Skin of body (tissue), 2 donors: ENCODE measurements around the gene PPP1R14D. TPM values are rescaled to one million over a fixed set of nuclear protein-coding genes. Genes with fewer than 3 reads are reported as not detected.

Experiments used
- DNase-seq: peaks from one replicate; lab custom pipeline; 2025; lab: John Stamatoyannopoulos, UW
- total RNA-seq: library from RNA; depleted of rRNA; stranded (reverse); fragments of >200 nt; gene quantifications from one replicate; pipeline ENCODE4 v1.2.3, GENCODE V29; 2014

PPP1R14D gene
- total RNA-seq, 1 donor from 2014 or later, result not detected

DNA sequence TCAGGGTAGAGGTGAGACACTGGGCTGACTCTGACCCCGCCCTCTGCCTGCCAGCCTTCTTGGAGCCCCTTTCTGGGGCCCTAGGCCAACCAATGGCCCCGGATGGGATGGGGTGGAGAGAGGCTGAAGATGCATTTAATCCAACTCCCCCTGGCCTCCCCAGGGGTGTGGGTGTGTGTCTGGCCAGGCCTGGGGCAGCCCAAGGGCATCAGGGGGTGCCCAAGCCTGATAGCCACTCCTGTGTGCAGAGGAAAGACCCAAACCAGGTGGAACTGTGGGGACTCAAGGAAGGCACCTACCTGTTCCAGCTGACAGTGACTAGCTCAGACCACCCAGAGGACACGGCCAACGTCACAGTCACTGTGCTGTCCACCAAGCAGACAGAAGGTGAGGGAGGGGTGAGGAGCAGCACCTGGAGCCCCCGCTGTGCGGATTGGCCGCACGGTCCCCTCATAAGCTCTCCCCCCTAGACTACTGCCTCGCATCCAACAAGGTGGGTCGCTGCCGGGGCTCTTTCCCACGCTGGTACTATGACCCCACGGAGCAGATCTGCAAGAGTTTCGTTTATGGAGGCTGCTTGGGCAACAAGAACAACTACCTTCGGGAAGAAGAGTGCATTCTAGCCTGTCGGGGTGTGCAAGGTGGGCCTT lies 24.9 kb upstream of the PPP1R14D start:
- DNase-seq, result no peak

DNA sequence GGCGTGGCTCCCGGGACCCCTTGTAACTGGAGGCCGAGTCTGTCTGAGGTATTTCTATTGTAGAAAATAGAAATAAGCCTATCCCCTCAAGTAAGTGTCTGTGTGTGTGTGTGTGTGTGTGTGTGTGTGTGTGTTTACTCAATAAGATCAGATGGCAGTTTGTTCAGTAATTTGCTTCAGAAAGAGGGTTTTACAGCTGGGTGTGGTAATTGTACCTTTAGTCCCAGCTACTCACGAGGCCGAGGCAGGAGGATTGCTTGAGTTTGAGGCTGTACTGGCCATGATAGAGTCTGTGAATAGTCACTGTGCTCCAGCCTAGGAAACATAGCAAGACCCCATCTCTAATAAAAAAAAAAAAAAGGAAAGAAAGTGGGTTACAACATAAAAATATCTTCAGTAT lies 24.0 kb upstream of the PPP1R14D start:
- no peak for DNase-seq

DNA sequence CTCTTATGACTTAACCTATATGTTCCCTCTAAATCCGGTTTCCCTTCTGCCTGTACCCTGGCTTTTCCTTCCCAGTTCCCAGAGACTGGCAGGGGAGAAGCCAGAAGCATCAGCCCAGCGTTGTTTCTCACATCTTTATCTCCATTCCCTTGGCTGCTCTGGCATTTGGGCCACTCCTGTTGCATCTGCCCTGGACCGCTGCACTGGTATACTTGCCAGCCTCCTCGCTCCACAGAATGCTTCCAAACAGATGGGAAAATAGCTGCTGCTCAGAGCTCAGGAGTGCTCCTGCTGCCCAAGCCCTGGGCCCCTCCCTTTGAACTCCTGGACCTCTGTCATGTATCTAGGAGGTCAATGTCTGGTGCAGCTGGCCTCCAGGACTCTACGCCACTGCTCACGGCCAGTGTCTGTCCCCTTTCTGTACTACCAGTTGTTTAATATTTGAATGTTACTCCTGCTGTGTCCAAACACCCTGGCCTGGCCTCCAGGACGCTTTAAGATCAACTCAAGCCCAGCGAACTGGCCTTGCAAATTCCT lies 22.1 kb upstream of the PPP1R14D start:
- DNase-seq, result no peak

GRCh38 chr15:40847223-40847961 lies 18.9 kb upstream of the PPP1R14D start:
- DNase-seq, result no peak

GRCh38 chr15:40846841-40847222 lies 18.3 kb upstream of the PPP1R14D start:
- no peak for DNase-seq

DNA sequence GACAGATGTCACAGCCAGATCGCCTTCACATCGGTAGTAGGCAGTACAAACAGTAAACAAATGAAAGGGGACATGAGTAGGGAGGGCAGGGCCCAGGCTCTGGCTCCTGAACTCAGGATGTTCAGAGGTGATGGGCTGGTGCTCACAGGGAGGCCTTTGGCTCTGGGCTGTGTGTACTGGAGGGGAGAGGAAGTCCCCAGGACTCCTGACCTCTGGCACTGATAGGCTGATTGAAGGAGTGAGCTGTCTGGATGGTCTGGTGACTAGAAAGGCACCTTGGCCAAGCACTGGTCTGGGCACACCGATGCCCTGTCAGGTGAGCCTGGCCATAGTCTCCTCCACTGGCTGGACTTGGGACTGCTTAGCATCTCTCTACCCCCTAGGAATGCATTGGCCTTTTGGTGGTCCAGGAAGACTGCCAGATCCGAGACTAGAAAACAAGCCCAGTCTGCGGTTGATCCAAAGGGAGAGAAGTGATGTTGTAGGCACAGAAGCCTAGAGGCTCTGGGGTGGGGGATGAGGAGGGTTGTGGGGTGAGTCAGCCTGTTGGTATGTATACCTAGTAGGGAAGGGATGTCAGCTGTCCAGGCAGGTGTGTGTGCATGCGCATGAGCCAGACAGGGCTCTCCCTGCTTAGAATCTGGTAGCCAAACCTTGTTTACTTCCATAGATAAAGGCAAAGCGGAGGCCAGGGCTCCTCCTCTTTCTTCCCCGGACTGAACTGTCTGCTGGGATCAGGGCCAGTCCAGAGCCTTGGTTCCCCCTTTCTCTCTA lies 17.2 kb upstream of the PPP1R14D start:
- no peak for DNase-seq

- DNase-seq, result no peak
Measured at GRCh38 chr15:40845036-40845435, 16.5 kb upstream of the PPP1R14D start.

DNA sequence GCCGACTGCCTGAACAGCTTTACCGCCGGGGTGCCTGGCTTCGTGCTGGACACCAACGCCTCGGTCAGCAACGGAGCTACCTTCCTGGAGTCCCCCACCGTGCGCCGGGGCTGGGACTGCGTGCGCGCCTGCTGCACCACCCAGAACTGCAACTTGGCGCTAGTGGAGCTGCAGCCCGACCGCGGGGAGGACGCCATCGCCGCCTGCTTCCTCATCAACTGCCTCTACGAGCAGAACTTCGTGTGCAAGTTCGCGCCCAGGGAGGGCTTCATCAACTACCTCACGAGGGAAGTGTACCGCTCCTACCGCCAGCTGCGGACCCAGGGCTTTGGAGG lies 16.2 kb upstream of the PPP1R14D start:
- DNase-seq, result no peak

DNA sequence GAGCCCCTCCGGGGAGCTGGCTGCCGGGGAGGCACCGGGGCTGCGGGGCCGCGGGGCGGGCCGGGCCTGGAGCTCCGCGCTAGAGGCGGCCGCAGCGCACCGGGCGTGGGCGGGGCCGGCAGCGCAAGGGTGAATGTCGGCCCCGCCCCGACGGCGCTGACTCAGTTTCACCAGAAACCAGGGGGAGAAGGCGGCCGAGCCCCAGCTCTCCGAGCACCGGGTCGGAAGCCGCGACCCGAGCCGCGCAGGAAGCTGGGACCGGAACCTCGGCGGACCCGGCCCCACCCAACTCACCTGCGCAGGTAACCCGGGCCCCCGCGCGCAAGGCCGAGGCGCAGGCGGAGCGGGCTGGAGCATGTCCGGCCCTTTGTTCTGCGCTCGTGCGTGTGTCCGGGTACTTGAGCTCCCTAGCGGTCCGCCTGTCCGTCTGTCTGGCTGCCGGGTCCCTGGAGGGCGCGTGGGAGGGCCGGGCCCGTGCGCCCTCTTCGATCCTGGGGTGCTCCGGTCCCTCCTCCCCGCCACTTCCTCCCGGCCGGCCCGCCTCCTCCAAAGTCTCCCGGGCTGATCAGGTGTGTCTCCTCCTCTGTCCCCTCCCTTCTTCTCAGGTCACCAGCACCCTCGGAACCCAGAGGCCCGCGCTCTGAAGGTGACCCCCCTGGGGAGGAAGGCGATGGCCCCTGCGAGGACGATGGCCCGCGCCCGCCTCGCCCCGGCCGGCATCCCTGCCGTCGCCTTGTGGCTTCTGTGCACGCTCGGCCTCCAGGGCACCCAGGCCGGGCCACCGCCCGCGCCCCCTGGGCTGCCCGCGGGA lies 15.6 kb upstream of the PPP1R14D start, which contains the start of gene SPINT1:
TSS of gene SPINT1 (plus strand) at position 164 of the 811 bp plus-strand sequence. CDS start at position 671, 507 bp downstream.
- no peak for DNase-seq

GRCh38 chr15:40843261-40843884 lies 14.9 kb upstream of the PPP1R14D start:
- DNase-seq, result no peak

DNA sequence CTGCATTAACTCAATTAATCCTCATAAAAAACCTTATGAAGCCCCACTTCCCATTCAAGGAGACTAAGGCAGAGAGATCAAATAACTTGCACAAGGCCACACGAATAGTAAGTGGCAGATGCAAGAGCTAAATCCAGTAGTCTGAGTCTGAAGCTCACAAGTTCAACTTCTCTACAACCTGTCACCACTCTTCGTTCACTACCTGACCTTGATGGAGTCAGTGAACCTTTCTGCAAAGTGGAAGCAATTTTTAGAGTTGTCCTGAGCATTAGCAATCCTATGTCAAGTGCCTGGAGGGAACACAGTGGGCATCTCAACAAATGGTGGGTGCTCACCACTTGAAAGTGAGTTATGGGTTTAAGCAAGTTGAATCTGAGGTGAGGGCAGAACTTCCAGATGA lies 13.2 kb upstream of the PPP1R14D start:
- no peak for DNase-seq

DNA sequence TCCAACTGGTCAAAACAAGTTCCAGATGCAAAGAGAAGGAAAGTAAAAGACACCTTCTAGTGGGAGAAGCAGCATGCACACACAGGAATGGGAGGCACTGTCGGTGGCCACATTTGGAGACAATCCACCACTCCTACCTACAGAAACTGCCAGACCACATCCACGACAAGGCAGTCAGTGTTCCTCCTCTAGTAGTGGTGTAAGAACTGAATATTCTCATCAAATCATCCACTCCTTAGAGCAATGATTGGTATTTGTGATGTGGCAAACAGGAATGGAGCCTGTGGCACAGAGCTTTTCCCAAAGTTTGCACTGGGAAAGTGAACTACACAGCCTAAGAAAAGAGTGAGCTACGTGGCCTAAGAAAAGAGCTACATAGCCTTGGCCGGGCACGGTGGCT lies 10.2 kb upstream of the PPP1R14D start:
- no peak for DNase-seq

- no peak for DNase-seq
Measured at GRCh38 chr15:40836020-40836419, 7.5 kb upstream of the PPP1R14D start.

GRCh38 chr15:40832903-40833302 lies 4.4 kb upstream of the PPP1R14D start:
- no peak for DNase-seq

DNA sequence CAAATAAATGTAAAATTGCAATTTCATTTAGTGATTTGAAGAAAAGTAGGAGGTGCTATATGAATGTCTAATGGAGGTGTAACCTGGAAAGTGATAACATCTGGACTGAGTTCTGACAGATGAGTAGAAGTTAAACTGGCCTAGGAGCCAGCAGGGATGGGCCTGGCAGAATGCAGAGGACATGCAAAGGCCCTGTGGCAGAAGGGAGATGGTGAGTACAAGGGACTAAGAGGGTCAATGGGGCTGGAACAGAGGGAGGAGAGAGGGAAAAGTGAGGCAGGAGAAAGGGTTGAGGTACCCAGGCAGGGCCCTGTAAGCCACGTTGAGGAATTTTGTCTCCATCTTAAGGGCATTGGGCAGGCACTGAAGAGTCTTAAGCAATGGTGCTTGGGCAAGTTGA lies 3.4 kb upstream of the PPP1R14D start:
- DNase-seq, result no peak

DNA sequence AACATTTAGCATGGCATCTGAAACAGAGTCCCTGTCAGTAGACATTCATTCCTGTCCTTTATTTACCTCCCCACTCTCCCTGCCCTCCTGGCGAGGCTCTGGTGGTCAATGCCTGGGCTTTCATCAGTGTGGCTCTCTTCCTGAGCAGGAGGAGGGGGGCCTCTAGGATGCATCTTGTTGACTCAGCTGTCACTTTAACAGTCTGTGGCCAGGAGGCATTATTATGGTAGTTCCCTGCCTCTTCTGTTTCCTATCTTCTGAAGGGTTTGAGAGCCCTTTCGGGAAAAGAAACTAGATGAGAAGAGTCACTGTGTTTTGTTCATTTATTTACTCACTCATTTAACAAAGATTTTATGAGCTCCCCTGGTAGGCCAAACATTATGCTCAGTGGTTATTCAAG lies 2.4 kb upstream of the PPP1R14D start:
- no peak for DNase-seq

DNA sequence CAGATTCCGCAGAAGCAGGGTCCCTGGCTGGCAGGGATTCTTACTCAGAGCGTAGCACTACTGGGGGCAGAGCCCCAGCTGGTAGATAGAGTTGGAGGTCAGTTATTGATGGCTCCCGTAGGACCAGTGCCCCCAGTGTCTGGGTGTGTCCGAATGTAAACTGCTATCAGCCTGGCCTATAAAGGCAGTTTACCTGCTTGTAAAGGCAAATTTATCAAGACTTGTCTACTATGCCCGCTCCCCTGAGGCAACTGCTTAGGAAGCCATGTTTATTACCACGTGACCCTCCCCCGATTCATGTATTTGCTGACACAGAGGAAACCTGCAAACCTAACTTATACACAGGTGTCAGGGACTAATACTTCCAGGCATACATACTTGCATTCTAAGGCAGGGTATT lies 607 bp upstream of the PPP1R14D start:
- DNase-seq, result no peak

- no peak for DNase-seq
Measured at GRCh38 chr15:40826423-40827075, 2.0 kb downstream of the PPP1R14D start.

GRCh38 chr15:40825661-40826422 lies 2.7 kb downstream of the PPP1R14D start:
- DNase-seq, result no peak
